ENCODE results near the gene MATCAP1.

- TF ChIP-seq CTCF (IDR thresholded peaks at IDR 0.05) = no peak
- TF ChIP-seq TAF1 (IDR thresholded peaks at IDR 0.05; ENCODE audit: borderline replicate concordance, low read depth, low read length) = no peak
- no peak for TF ChIP-seq FOXM1 (IDR thresholded peaks at IDR 0.05; ENCODE audit: low read depth)
- no peak for TF ChIP-seq MEF2A (IDR thresholded peaks at IDR 0.05; ENCODE audit: borderline replicate concordance, low read depth)
- TF ChIP-seq, protein P1, sequence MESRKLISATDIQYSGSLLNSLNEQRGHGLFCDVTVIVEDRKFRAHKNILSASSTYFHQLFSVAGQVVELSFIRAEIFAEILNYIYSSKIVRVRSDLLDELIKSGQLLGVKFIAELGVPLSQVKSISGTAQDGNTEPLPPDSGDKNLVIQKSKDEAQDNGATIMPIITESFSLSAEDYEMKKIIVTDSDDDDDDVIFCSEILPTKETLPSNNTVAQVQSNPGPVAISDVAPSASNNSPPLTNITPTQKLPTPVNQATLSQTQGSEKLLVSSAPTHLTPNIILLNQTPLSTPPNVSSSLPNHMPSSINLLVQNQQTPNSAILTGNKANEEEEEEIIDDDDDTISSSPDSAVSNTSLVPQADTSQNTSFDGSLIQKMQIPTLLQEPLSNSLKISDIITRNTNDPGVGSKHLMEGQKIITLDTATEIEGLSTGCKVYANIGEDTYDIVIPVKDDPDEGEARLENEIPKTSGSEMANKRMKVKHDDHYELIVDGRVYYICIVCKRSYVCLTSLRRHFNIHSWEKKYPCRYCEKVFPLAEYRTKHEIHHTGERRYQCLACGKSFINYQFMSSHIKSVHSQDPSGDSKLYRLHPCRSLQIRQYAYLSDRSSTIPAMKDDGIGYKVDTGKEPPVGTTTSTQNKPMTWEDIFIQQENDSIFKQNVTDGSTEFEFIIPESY (IDR thresholded peaks at IDR 0.05; ENCODE audit: borderline replicate concordance, low read depth) = no peak
These were observed 7.0 kb upstream of the MATCAP1 start for GRCh38 chr16:67190448-67191399.

Data from SK-N-SH (cell line).